GM18499 (cell line): ENCODE measurements around the gene ARHGEF17.

Experiments used
- ATAC-seq: cut with Tn5 transposase; IDR thresholded peaks from one replicate; pipeline ENCODE4 v1.9.1; 2021; ENCODE audit warnings: moderate number of reproducible peaks; ENCODE audit not compliant: insufficient read depth, unreplicated experiment

The ARHGEF17 gene

GRCh38 chr11:73325036-73325981 lies 17.2 kb downstream of the ARHGEF17 start:
- ATAC-seq = no peak

- no peak for ATAC-seq
Observed at GRCh38 chr11:73326929-73327811, 19.1 kb downstream of the ARHGEF17 start.

GRCh38 chr11:73327812-73328364 lies 19.8 kb downstream of the ARHGEF17 start:
- no peak for ATAC-seq

GRCh38 chr11:73330569-73331093 lies 22.6 kb downstream of the ARHGEF17 start:
- no peak for ATAC-seq

- ATAC-seq = no peak
Observed at GRCh38 chr11:73331138-73331916, 23.3 kb downstream of the ARHGEF17 start.

- ATAC-seq = no peak
Observed at GRCh38 chr11:73333173-73333572, 25.1 kb downstream of the ARHGEF17 start.

- no peak for ATAC-seq
Observed at GRCh38 chr11:73333640-73334383, 25.7 kb downstream of the ARHGEF17 start.

GRCh38 chr11:73334384-73335203 lies 26.5 kb downstream of the ARHGEF17 start:
- ATAC-seq = no peak

GRCh38 chr11:73335204-73335923 lies 27.3 kb downstream of the ARHGEF17 start:
- ATAC-seq = no peak

GRCh38 chr11:73337846-73338245 lies 29.8 kb downstream of the ARHGEF17 start:
- no peak for ATAC-seq

- no peak for ATAC-seq
Observed at GRCh38 chr11:73338279-73338678, 30.2 kb downstream of the ARHGEF17 start.

GRCh38 chr11:73340164-73340563 lies 32.1 kb downstream of the ARHGEF17 start:
- ATAC-seq = no peak

GRCh38 chr11:73342633-73343032 lies 34.6 kb downstream of the ARHGEF17 start:
- no peak for ATAC-seq

- no peak for ATAC-seq
Observed at GRCh38 chr11:73343076-73343873, 35.2 kb downstream of the ARHGEF17 start.

GRCh38 chr11:73344191-73344607 lies 36.1 kb downstream of the ARHGEF17 start:
- ATAC-seq = no peak

- no peak for ATAC-seq
Observed at GRCh38 chr11:73345481-73346160, 37.5 kb downstream of the ARHGEF17 start.
